ENCODE results near the gene SDHC. TPM values are rescaled to one million over a fixed set of nuclear protein-coding genes. Genes with fewer than 3 reads are reported as not detected.
"Not testable (repeated sequence)": the region's sequence is repeated elsewhere in the genome, so short reads cannot be mapped to it uniquely, and the experiment has no call there.

SDHC gene
- total RNA-seq, 2 donors from 2014 or later, result 37.8 to 151 TPM

GRCh38 chr1:161378014-161378413 is 63.8 kb downstream of the SDHC start:
- Histone ChIP-seq H3K4me3 (no peak overlapping the region), H3K27me3 (no peaks in the 10 kb centered on the region), H3K27ac (no peak overlapping the region), H3K4me1 (peaks cover 0 to 13% of the 10 kb centered on the region in 2 donors), H3K36me3 (no peaks in the 10 kb centered on the region), H3K9me3 (no peaks in the 10 kb centered on the region)
- DNase-seq (ENCODE audit: low spot score), result no peak
- no peak for TF ChIP-seq CTCF (IDR thresholded peaks at IDR 0.05)

DNA sequence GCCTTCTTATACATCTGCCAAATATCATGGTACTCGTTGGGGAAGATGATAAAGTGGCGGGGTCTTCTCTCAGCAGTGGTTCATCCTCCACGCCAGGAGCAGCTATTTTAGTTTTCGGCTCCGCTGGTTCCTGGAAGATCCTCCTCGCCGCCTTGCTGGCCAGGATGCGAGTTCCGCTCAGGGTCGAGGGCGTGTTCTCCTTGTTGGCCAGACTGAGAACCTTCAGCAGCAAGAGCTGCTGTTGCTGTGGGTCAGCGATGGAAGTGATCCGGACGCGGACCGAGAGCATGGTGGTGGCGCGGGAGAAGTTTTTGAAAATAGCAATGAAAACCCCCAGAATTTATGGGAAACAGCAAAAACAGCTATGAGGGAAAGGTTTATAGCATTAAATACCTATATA is 64.9 kb downstream of the SDHC start:
- no peaks in the 10 kb centered on the region for H3K36me3 ChIP-seq
- no peaks in the 10 kb centered on the region for H3K27me3 ChIP-seq
- TF ChIP-seq CTCF (IDR thresholded peaks at IDR 0.05), result no peak
- H3K27ac ChIP-seq, result no peak overlapping the region
- H3K9me3 ChIP-seq, result no peaks in the 10 kb centered on the region
- DNase-seq (ENCODE audit: low spot score), result no peak
- no peak overlapping the region for H3K4me3 ChIP-seq
- H3K4me1 ChIP-seq, result peaks cover 0 to 14% of the 10 kb centered on the region in 2 donors

GRCh38 chr1:161381707-161382106 is 67.5 kb downstream of the SDHC start:
- Histone ChIP-seq H3K4me1 (peaks cover 0 to 14% of the 10 kb centered on the region in 2 donors), H3K4me3 (no peak overlapping the region), H3K27ac (peak overlapping the region in 1 of 2 donors; percentile 83), H3K9me3 (no peaks in the 10 kb centered on the region), H3K27me3 (no peaks in the 10 kb centered on the region), H3K36me3 (no peaks in the 10 kb centered on the region)
- no peak for TF ChIP-seq CTCF (IDR thresholded peaks at IDR 0.05)
- no peak for DNase-seq (ENCODE audit: low spot score)

GRCh38 chr1:161382214-161383019 is 68.2 kb downstream of the SDHC start:
- peaks cover 0 to 14% of the 10 kb centered on the region in 2 donors for H3K4me1 ChIP-seq
- H3K9me3 ChIP-seq, result no peaks in the 10 kb centered on the region
- H3K4me3 ChIP-seq, result no peak overlapping the region
- peak; percentile 43 to 73 for TF ChIP-seq CTCF (IDR thresholded peaks at IDR 0.05)
- H3K27ac ChIP-seq, result peak overlapping the region; percentile 63 to 83
- H3K36me3 ChIP-seq, result no peaks in the 10 kb centered on the region
- no peaks in the 10 kb centered on the region for H3K27me3 ChIP-seq
- DNase-seq (ENCODE audit: low spot score), result no peak

- no peaks in the 10 kb centered on the region for H3K27me3 ChIP-seq
- H3K9me3 ChIP-seq, result no peaks in the 10 kb centered on the region
- DNase-seq (ENCODE audit: low spot score), result no peak
- H3K4me3 ChIP-seq, result no peak overlapping the region
- peaks cover 0 to 11% of the 10 kb centered on the region in 2 donors for H3K4me1 ChIP-seq
- no peaks in the 10 kb centered on the region for H3K36me3 ChIP-seq
- TF ChIP-seq CTCF (IDR thresholded peaks at IDR 0.05), result no peak
- H3K27ac ChIP-seq, result peak overlapping the region; percentile 89 to 94
Measured at GRCh38 chr1:161388639-161389038, 74.5 kb downstream of the SDHC start.

DNA sequence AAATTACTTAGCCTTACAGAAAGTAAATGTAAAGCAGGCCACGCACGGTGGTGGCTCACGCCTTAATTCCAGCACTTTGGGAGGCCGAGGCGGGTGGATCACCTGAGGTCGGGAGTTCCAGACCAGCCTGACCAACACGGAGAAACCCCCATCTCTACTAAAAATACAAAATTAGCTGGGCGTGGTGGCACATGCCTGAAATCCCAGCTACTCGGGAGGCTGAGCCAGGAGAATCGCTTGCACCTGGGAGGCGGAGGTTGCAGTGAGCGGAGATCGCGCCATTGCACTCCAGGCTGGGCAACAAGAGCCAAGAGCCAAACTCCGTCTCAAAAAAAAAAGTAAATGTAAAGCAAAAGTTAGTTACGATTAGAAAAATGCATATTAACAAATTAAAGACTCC is 75.0 kb downstream of the SDHC start:
- not testable (repeated sequence) for DNase-seq (ENCODE audit: low spot score); H3K9me3 ChIP-seq; H3K27me3 ChIP-seq; H3K36me3 ChIP-seq
- Histone ChIP-seq H3K4me3 (peak overlapping the region; percentile 44 to 65), H3K4me1 (peaks cover 0 to 11% of the 10 kb centered on the region in 2 donors), H3K27ac (peak overlapping the region; percentile 89 to 94)
